AG04450 (cell line): ENCODE results near the gene MIER2. TPM values are rescaled to one million over a fixed set of nuclear protein-coding genes. Genes with fewer than 3 reads are reported as not detected.
"Not testable (repeated sequence)": the region's sequence is repeated elsewhere in the genome, so short reads cannot be mapped to it uniquely, and the experiment has no call there.

Source experiments
- CTCF ChIA-PET: fragments of 300-600, 350-600 bp; formaldehyde crosslinking; extraction: SDS; loops from one replicate; lab custom pipeline; 2022; ENCODE audit warnings: antibody characterized with exemption, inconsistent platforms; lab: Charles Lee
- POLR2A ChIA-PET: fragments of 350-600 bp; formaldehyde crosslinking; extraction: SDS; loops from one replicate; lab custom pipeline; 2021; ENCODE audit warnings: antibody characterized with exemption, inconsistent platforms; lab: Yijun Ruan, JAX
- DNase-seq: peaks from one replicate; pipeline ENCODE4 v3.0.0-alpha.2; 2011; ENCODE audit warnings: low read depth, low spot score
- H3K27ac ChIP-seq: one replicate; pipeline ENCODE4 v1.5.1; 2012; ENCODE audit warnings: low read depth, low read length, control low read depth
- H3K27me3 ChIP-seq: one replicate; pipeline ENCODE4 v1.6.0; 2012; ENCODE audit warnings: low read length; ENCODE audit not compliant: control insufficient read depth, insufficient read depth
- H3K4me3 ChIP-seq: 2 replicates; pipeline ENCODE4 v1.5.1; 2011; ENCODE audit warnings: mild to moderate bottlenecking, low read depth, low read length, control low read depth
- H3K9me3 ChIP-seq: 2 replicates; pipeline ENCODE4 v1.5.1; 2012; ENCODE audit warnings: low read length; ENCODE audit not compliant: control insufficient read depth, insufficient read depth
- CTCF ChIP-seq: IDR thresholded peaks from 2 replicates; pipeline ENCODE4 v1.5.1; 2011; ENCODE audit warnings: low read depth, low read length, control low read depth, inconsistent platforms
- polyA plus RNA-seq: library from polyadenylated mRNA; depleted of rRNA; stranded (reverse); fragments of >200 nt; gene quantifications from 2 replicates; pipeline ENCODE4 v1.2.3, GENCODE V29; 2011; rRNA removed

MIER2 gene
- polyA plus RNA-seq, 1 experiment: 14.5 TPM

GRCh38 chr19:262125-262524 is 82.5 kb downstream of the MIER2 start:
- ChIA-PET CTCF (no interaction called here), POLR2A (no interaction called here)
- Histone ChIP-seq H3K4me3 (no peak overlapping the region), H3K9me3 (no peaks in the 10 kb centered on the region), H3K27ac (no peak overlapping the region), H3K27me3 (peaks cover 11% of the 10 kb centered on the region)
- DNase-seq: no peak
- no peak for TF ChIP-seq CTCF

- H3K4me3 ChIP-seq, POLR2A ChIA-PET, H3K9me3 ChIP-seq, DNase-seq, H3K27me3 ChIP-seq, H3K27ac ChIP-seq: not testable (repeated sequence)
- CTCF ChIA-PET: interaction anchor here (1.0 kb wide), 1 partner anchor 11 kb away, joined by 3 read pairs; no protein-coding TSS in a partner anchor
These were observed 87.8 kb downstream of the MIER2 start for GRCh38 chr19:256804-257203.

Other genes with a start within 250 kb of the MIER2 start
- gene OR4F17, start 237.7 kb downstream of the MIER2 start, polyA plus RNA-seq: not detected in 2 replicates
- gene PLPP2, start 53.4 kb downstream of the MIER2 start, polyA plus RNA-seq: 3.9 and 7.5 TPM in 2 replicates
- 0.05 TPM in 1 of 2 replicates, not detected in the other for gene C2CD4C, start 64.4 kb upstream of the MIER2 start, polyA plus RNA-seq
- gene SHC2, start 116.2 kb upstream of the MIER2 start, polyA plus RNA-seq: 1.3 and 2.2 TPM in 2 replicates
- not detected in 2 replicates for gene MADCAM1, start 151.7 kb upstream of the MIER2 start, polyA plus RNA-seq
- 2.6 and 4.1 TPM in 2 replicates for gene TPGS1, start 162.7 kb upstream of the MIER2 start, polyA plus RNA-seq
- 34.0 and 54.0 TPM in 2 replicates for gene CDC34, start 187.0 kb upstream of the MIER2 start, polyA plus RNA-seq
- gene GZMM, start 199.3 kb upstream of the MIER2 start, polyA plus RNA-seq: not detected in 2 replicates
- gene BSG, start 227.8 kb upstream of the MIER2 start, polyA plus RNA-seq: 404 and 515 TPM in 2 replicates
- gene HCN2, start 245.1 kb upstream of the MIER2 start, polyA plus RNA-seq: 0.33 and 0.58 TPM in 2 replicates